Activated naive CD8-positive, alpha-beta T cell treated with anti-CD3 and anti-CD28 coated beads, Interleukin-2, amount 50 U/mL, for 24 hours (primary cell): ENCODE results near the gene ELAC2.
A peak's percentile ranks its signal among the peaks of the same experiment; 100 is the strongest.

Experiments
- ATAC-seq: fragments of 150-1000 bp; cut with Tn5 transposase; one replicate; pipeline ENCODE4 v1.10.0; 2021
- DNase-seq: peaks from one replicate; pipeline ENCODE4 v3.0.0; 2021
- H3K27ac Mint-ChIP-seq: one replicate; pipeline ENCODE4 v1.8.0; 2021; ENCODE audit warnings: mild to moderate bottlenecking, mixed read lengths
- H3K27me3 Mint-ChIP-seq: one replicate; pipeline ENCODE4 v1.8.0; 2021; ENCODE audit warnings: mixed read lengths
- H3K36me3 Mint-ChIP-seq: one replicate; pipeline ENCODE4 v1.8.0; 2021; ENCODE audit warnings: low read depth, mixed read lengths
- H3K4me1 Mint-ChIP-seq: one replicate; pipeline ENCODE4 v1.8.0; 2021; ENCODE audit warnings: mixed read lengths
- H3K4me3 Mint-ChIP-seq: one replicate; pipeline ENCODE4 v1.8.0; 2021; ENCODE audit warnings: mild to moderate bottlenecking, moderate library complexity, mixed read lengths
- H3K9me3 Mint-ChIP-seq: one replicate; pipeline ENCODE4 v1.8.0; 2021; ENCODE audit warnings: mixed read lengths

The ELAC2 gene

DNA sequence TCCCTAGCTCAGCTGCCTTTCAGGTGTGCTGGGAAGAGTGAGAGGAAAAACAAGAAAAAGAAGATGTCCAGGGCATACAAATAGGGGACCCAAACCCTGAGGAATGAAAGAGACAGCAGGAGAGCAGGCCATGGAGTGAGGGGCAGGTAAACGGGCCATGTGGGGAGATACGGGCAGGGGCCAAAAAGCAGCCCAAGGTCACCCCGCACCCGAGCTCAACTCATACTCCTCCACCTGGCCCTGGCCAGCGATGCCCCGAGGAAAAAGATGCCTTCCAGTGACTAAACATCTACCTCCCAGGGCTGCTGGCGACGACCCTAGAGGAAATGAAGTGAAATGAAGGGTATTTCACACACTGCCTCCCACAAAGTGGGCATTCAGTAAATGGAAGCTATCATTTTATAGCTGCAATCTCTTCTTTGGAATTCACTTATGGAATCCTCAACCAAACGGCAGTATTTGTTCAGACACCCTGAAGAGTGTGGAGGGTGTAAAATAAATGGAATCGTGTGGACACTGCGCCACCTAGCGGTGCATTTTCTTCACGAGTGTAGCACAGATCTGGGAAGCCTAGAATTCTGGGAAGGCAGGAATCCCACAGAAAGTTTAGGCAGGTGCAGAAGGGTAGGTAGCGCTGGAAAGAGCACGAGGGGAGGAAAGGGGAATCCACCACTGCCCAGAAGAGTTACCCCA is 14.9 kb downstream of the ELAC2 start:
- peak; percentile 41 for ATAC-seq
- no peaks in the 10 kb centered on the region for H3K9me3 Mint-ChIP-seq
- H3K27me3 Mint-ChIP-seq: no peaks in the 10 kb centered on the region
- H3K4me3 Mint-ChIP-seq: no peak overlapping the region
- no peaks in the 10 kb centered on the region for H3K4me1 Mint-ChIP-seq
- no peak overlapping the region for H3K27ac Mint-ChIP-seq
- peaks cover 34% of the 10 kb centered on the region for H3K36me3 Mint-ChIP-seq
- DNase-seq: peak; percentile 57

- ATAC-seq (no peak), DNase-seq (no peak)
- Mint-ChIP-seq H3K4me1 (no peaks in the 10 kb centered on the region), H3K27ac (no peak overlapping the region), H3K9me3 (no peaks in the 10 kb centered on the region), H3K27me3 (no peaks in the 10 kb centered on the region), H3K4me3 (no peak overlapping the region), H3K36me3 (peaks cover 36% of the 10 kb centered on the region)
These were observed 15.7 kb downstream of the ELAC2 start for GRCh38 chr17:13001991-13002615.

DNA sequence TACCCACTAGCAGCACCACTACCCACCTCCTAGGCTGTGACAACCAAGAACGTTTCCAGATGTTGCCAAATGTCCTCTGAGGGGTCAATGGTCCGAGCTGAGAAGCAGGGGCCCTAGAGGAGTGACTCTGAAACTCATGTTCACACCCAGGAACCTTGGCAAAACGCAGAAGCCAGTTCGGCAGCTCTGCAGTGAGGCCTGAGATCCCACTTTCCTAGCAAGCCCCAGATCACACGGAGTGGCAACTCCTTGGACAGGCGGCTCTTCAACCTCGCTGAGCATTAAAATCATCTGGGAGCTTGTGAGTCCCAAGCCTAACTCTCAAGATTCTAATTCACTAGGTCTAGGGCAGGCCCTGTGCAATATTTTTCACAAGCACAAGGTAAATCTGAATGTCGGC is 17.3 kb downstream of the ELAC2 start:
- H3K27me3 Mint-ChIP-seq: no peaks in the 10 kb centered on the region
- DNase-seq (no peak), ATAC-seq (no peak)
- no peak overlapping the region for H3K27ac Mint-ChIP-seq
- H3K4me3 Mint-ChIP-seq: no peak overlapping the region
- H3K9me3 Mint-ChIP-seq: no peaks in the 10 kb centered on the region
- H3K4me1 Mint-ChIP-seq: no peaks in the 10 kb centered on the region
- H3K36me3 Mint-ChIP-seq: peaks cover 40% of the 10 kb centered on the region

DNA sequence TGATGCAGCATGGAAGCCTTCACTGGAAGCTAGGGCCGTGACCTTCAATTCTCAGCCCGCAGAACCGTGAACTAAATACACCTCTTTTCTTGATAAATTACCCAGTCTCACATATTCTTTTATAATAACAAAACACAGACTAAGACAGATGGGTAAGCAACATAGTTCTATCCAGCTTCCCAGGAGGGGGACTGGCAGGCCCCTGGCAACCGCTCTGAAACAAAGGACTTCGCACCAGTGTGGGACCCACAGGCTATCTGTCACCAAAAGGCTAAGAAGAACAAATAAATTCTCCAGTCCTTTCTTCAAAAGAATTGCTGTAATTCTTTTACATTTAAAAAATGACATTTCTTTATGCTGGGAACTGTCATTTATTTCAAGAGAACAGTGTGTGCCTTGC is 19.0 kb downstream of the ELAC2 start:
- DNase-seq (no peak), ATAC-seq (no peak)
- H3K9me3 Mint-ChIP-seq: no peaks in the 10 kb centered on the region
- H3K27me3 Mint-ChIP-seq: no peaks in the 10 kb centered on the region
- no peak overlapping the region for H3K27ac Mint-ChIP-seq
- peaks cover 39% of the 10 kb centered on the region for H3K36me3 Mint-ChIP-seq
- no peaks in the 10 kb centered on the region for H3K4me1 Mint-ChIP-seq
- no peak overlapping the region for H3K4me3 Mint-ChIP-seq

DNA sequence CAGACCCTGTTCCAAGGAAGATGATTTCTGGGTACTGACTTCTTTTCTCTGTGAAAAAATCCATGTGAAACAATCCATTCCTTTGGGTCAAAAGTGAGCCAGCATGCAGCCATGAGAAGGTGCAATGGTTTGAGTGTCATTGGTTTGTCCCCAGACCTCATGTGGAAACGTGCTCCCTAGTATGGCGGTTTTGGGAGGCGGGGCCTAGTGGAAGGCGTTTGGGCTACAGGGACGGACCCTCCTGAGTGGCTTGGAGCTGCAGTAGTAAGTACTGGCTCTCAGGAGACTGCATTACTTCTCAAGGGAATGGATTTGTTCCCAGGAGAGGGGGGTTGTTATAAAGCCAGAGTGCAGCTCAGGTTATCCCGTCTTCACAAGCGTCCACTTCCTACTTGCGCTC is 19.4 kb downstream of the ELAC2 start:
- DNase-seq (no peak), ATAC-seq (no peak)
- Mint-ChIP-seq H3K27me3 (no peaks in the 10 kb centered on the region), H3K36me3 (peaks cover 41% of the 10 kb centered on the region), H3K4me3 (no peak overlapping the region), H3K4me1 (no peaks in the 10 kb centered on the region), H3K9me3 (no peaks in the 10 kb centered on the region), H3K27ac (no peak overlapping the region)

DNA sequence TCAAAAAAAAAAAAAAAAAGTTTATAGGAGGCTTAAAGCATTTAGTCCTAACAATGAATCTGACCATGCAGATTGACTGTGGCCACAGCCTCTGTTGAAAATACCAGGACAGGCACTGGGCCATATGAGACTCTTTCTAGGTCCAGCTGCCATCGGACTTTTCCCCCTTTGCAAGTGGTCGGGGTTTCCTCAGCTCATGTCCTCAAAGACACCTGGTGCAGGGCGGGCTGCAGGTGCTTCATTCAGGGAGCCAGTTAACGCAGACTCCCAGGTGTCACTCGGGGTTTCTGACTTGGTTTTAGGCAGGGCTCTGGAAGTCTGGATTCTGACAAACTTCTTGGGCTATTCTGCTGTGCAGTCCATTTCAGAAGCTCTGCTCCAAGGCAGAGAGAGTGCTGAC is 20.9 kb downstream of the ELAC2 start:
- Mint-ChIP-seq H3K27ac (no peak overlapping the region), H3K4me1 (no peaks in the 10 kb centered on the region), H3K27me3 (no peaks in the 10 kb centered on the region), H3K9me3 (no peaks in the 10 kb centered on the region), H3K4me3 (no peak overlapping the region), H3K36me3 (peaks cover 43% of the 10 kb centered on the region)
- DNase-seq (no peak), ATAC-seq (no peak)

- no peaks in the 10 kb centered on the region for H3K9me3 Mint-ChIP-seq
- no peaks in the 10 kb centered on the region for H3K4me1 Mint-ChIP-seq
- no peak for DNase-seq
- no peak overlapping the region for H3K27ac Mint-ChIP-seq
- no peak overlapping the region for H3K4me3 Mint-ChIP-seq
- peaks cover 49% of the 10 kb centered on the region for H3K36me3 Mint-ChIP-seq
- no peaks in the 10 kb centered on the region for H3K27me3 Mint-ChIP-seq
- ATAC-seq: no peak
These were observed 21.5 kb downstream of the ELAC2 start for GRCh38 chr17:12996357-12996756.

- Mint-ChIP-seq H3K4me1 (no peaks in the 10 kb centered on the region), H3K36me3 (peaks cover 51% of the 10 kb centered on the region), H3K9me3 (no peaks in the 10 kb centered on the region), H3K4me3 (no peak overlapping the region), H3K27ac (no peak overlapping the region), H3K27me3 (no peaks in the 10 kb centered on the region)
- DNase-seq (no peak), ATAC-seq (no peak)
These were observed 21.9 kb downstream of the ELAC2 start for GRCh38 chr17:12995896-12996295.

DNA sequence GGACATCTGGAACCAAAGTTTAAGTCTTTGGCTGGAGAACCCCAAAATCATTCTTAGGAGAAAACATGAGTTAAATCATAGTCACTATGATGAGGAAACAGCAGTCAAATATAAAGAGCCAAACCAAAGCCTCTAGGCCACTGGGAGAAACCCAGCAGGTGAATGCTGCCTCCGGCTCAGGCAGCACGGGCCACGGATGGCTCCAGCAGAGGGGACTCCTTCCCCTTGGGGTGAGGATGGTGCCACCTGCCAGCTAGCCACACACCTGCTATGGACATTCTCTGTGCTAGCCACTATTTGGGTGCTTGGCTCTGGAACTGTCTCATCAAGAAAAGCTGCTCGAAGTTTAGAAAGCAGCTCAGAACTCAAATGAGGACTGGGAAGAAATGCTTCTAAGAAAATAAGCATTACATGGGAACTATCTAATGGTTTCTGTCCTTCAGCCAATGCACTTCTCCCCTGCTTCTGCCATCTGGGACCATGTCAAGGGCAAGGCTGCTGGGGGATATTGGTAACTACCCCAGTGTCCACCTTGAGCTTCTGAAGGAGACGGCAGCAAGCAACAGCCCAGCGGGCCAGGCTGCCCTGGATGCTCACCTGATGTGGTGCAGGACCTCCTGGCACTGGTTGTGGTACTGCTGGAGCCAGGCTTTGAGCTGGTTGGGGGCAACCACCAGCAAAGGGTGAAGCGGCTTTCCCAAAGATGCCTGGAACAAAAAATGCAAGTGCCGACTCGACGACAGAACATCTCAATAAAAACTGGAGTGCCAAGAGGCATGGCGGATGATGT is 22.5 kb downstream of the ELAC2 start:
- H3K36me3 Mint-ChIP-seq: peaks cover 50% of the 10 kb centered on the region

GRCh38 chr17:12994341-12995074 is 23.3 kb downstream of the ELAC2 start:
- no peak overlapping the region for H3K27ac Mint-ChIP-seq
- DNase-seq (no peak), ATAC-seq (no peak)
- no peak overlapping the region for H3K4me3 Mint-ChIP-seq
- no peaks in the 10 kb centered on the region for H3K4me1 Mint-ChIP-seq
- no peaks in the 10 kb centered on the region for H3K27me3 Mint-ChIP-seq
- peaks cover 56% of the 10 kb centered on the region for H3K36me3 Mint-ChIP-seq
- no peaks in the 10 kb centered on the region for H3K9me3 Mint-ChIP-seq

More for the DNA sequence above, 22.5 kb downstream of the ELAC2 start:
- ATAC-seq: no peak
- no peaks in the 10 kb centered on the region for H3K4me1 Mint-ChIP-seq
- H3K4me3 Mint-ChIP-seq: no peak overlapping the region
- no peaks in the 10 kb centered on the region for H3K27me3 Mint-ChIP-seq
- no peak overlapping the region for H3K27ac Mint-ChIP-seq
- H3K9me3 Mint-ChIP-seq: no peaks in the 10 kb centered on the region
- no peak for DNase-seq

- DNase-seq: no peak
- Mint-ChIP-seq H3K9me3 (no peaks in the 10 kb centered on the region), H3K4me1 (no peaks in the 10 kb centered on the region), H3K4me3 (no peak overlapping the region), H3K27ac (no peak overlapping the region), H3K36me3 (peaks cover 57% of the 10 kb centered on the region), H3K27me3 (no peaks in the 10 kb centered on the region)
- ATAC-seq: no peak
These were observed 24.2 kb downstream of the ELAC2 start for GRCh38 chr17:12993631-12994030.

- peaks cover 51% of the 10 kb centered on the region for H3K36me3 Mint-ChIP-seq
- H3K9me3 Mint-ChIP-seq: no peaks in the 10 kb centered on the region
- H3K27ac Mint-ChIP-seq: no peak overlapping the region
- ATAC-seq (no peak), DNase-seq (no peak)
- no peak overlapping the region for H3K4me3 Mint-ChIP-seq
- no peaks in the 10 kb centered on the region for H3K4me1 Mint-ChIP-seq
- H3K27me3 Mint-ChIP-seq: no peaks in the 10 kb centered on the region
These were observed 25.2 kb downstream of the ELAC2 start for GRCh38 chr17:12992676-12993075.

GRCh38 chr17:12990926-12991325 is 26.9 kb downstream of the ELAC2 start:
- no peaks in the 10 kb centered on the region for H3K4me1 Mint-ChIP-seq
- no peaks in the 10 kb centered on the region for H3K27me3 Mint-ChIP-seq
- H3K27ac Mint-ChIP-seq: no peak overlapping the region
- DNase-seq (no peak), ATAC-seq (no peak)
- H3K36me3 Mint-ChIP-seq: peaks cover 46% of the 10 kb centered on the region
- H3K9me3 Mint-ChIP-seq: no peaks in the 10 kb centered on the region
- no peak overlapping the region for H3K4me3 Mint-ChIP-seq

DNA sequence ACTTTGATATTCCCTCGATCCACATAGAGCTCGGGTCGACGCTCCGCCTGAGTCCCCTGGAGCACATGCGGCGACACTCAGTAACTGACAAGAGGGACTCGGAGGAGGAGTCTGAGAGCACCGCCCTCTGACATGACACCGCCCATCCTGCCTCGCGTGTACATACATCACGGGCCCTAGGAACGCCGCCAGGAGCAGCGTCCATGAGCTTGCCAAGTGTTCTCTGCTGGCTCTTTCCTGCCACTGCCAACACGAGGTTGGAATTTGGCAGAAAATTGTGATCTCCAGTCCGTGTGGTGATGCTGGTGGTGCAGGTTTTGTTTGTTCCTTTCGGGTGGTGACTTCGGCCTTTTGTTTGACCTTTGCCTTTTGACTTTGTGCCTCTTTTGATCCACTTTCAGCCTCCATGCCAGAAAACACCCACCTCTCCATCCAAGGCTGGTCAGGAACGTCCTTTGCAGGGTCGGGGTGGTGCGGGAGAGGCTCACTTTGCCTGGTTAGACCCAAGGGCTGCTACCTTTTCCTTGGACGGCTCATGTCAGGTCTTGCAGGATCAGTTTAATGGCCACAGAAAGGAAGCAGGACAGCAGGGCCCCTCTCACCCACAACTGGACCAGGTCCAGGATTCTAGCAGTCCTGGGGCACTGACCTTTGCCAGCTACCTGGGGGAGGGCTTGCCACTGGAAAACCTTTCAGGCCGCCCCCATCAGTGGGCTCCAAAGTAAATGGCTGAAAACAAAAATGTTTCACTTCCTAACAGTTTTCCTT is 27.6 kb downstream of the ELAC2 start:
- DNase-seq (no peak), ATAC-seq (no peak)
- H3K27me3 Mint-ChIP-seq: no peaks in the 10 kb centered on the region
- no peak overlapping the region for H3K4me3 Mint-ChIP-seq
- H3K36me3 Mint-ChIP-seq: peaks cover 44% of the 10 kb centered on the region
- H3K4me1 Mint-ChIP-seq: no peaks in the 10 kb centered on the region
- no peaks in the 10 kb centered on the region for H3K9me3 Mint-ChIP-seq
- H3K27ac Mint-ChIP-seq: no peak overlapping the region
